WTC11 (cell line): Measurements from ENCODE around the gene DBH. TPM values are rescaled to one million over a fixed set of nuclear protein-coding genes. Genes with fewer than 3 reads are reported as not detected.

Experiments
- ATAC-seq: fragments of 200-7000 bp; cut with Tn5 transposase; 2 replicates; pipeline ENCODE4 v1.10.0; 2021; ENCODE audit warnings: mild to moderate bottlenecking, moderate library complexity
- CTCF ChIA-PET: fragments of 300-600 bp; sonication (Branson Sonifier 250); formaldehyde crosslinking; loops from one replicate; lab custom pipeline; 2021; ENCODE audit warnings: antibody characterized with exemption; lab: Charles Lee
- POLR2A ChIA-PET: fragments of 350-600 bp; sonication (Branson Sonifier 250); formaldehyde crosslinking; loops from one replicate; lab custom pipeline; 2021; ENCODE audit warnings: antibody characterized with exemption; lab: Charles Lee
- DNase-seq: peaks from one replicate; pipeline ENCODE4 v3.0.0; 2021; ENCODE audit warnings: low spot score
- H3K27ac Mint-ChIP-seq: 2 replicates; pipeline ENCODE4 v1.8.0; 2021; ENCODE audit warnings: mixed read lengths
- H3K27me3 Mint-ChIP-seq: 2 replicates; pipeline ENCODE4 v1.8.0; 2021; ENCODE audit warnings: low read depth, mild to moderate bottlenecking, moderate library complexity, mixed read lengths
- H3K36me3 Mint-ChIP-seq: 2 replicates; pipeline ENCODE4 v1.8.0; 2021; ENCODE audit warnings: mixed read lengths
- H3K4me1 Mint-ChIP-seq: 2 replicates; pipeline ENCODE4 v1.8.0; 2022; ENCODE audit warnings: mixed read lengths
- H3K4me3 Mint-ChIP-seq: 2 replicates; pipeline ENCODE4 v1.8.0; 2021; ENCODE audit warnings: mild to moderate bottlenecking, moderate library complexity, mixed read lengths
- H3K9me3 Mint-ChIP-seq: 2 replicates; pipeline ENCODE4 v1.8.0; 2021; ENCODE audit warnings: mixed read lengths
- ATF1 ChIP-seq: sonication (generic); formaldehyde crosslinking; IDR thresholded peaks from 2 replicates; pipeline ENCODE4 v1.8.1; 2023; ENCODE audit warnings: mild to moderate bottlenecking, moderate library complexity, missing genetic modification reagents
- E2F4 ChIP-seq: sonication (generic); formaldehyde crosslinking; IDR thresholded peaks from 2 replicates; pipeline ENCODE4 v1.8.1; 2022; ENCODE audit warnings: low read depth, mild to moderate bottlenecking, moderate library complexity, missing genetic modification reagents, borderline replicate concordance
- E2F5 ChIP-seq: sonication (generic); formaldehyde crosslinking; IDR thresholded peaks from 2 replicates; pipeline ENCODE4 v1.8.1; 2022; ENCODE audit warnings: mild to moderate bottlenecking, moderate library complexity, missing genetic modification reagents
- ERG ChIP-seq: fragments of 250-450 bp; sonication (Bioruptor Pico); IDR thresholded peaks from 2 replicates; pipeline ENCODE4 v1.8.0; 2021; ENCODE audit warnings: mild to moderate bottlenecking
- FOXJ3 ChIP-seq: sonication (generic); formaldehyde crosslinking; IDR thresholded peaks from 2 replicates; pipeline ENCODE4 v1.9.0; 2021; ENCODE audit warnings: missing genetic modification reagents, mild to moderate bottlenecking, borderline replicate concordance
- FOXP4 ChIP-seq: sonication (generic); formaldehyde crosslinking; IDR thresholded peaks from 2 replicates; pipeline ENCODE4 v1.8.0; 2022; ENCODE audit warnings: mild to moderate bottlenecking, missing genetic modification reagents
- IRF2 ChIP-seq: sonication (generic); formaldehyde crosslinking; IDR thresholded peaks from 2 replicates; pipeline ENCODE4 v1.8.0; 2022; ENCODE audit warnings: low read depth, missing genetic modification reagents, borderline replicate concordance
- NFE2L1 ChIP-seq: sonication (generic); formaldehyde crosslinking; IDR thresholded peaks from 2 replicates; pipeline ENCODE4 v1.8.1; 2023; ENCODE audit warnings: missing genetic modification reagents
- NR2C2 ChIP-seq: sonication (generic); formaldehyde crosslinking; IDR thresholded peaks from 2 replicates; pipeline ENCODE4 v1.8.0; 2022; ENCODE audit warnings: mild to moderate bottlenecking, missing genetic modification reagents
- PRRX2 ChIP-seq: fragments of 250-450 bp; sonication (Bioruptor Pico); IDR thresholded peaks from 2 replicates; pipeline ENCODE4 v1.8.0; 2021; ENCODE audit warnings: mild to moderate bottlenecking
- SOX15 ChIP-seq: fragments of 250-450 bp; sonication (Bioruptor Pico); IDR thresholded peaks from 2 replicates; pipeline ENCODE4 v1.9.0; 2021; ENCODE audit warnings: mild to moderate bottlenecking
- STAT6 ChIP-seq: sonication (generic); formaldehyde crosslinking; conservative IDR thresholded peaks from 2 replicates; pipeline ENCODE4 v1.8.1; 2023; ENCODE audit warnings: mild to moderate bottlenecking, low read depth, missing genetic modification reagents, moderate library complexity
- ZNF138 ChIP-seq: sonication (generic); formaldehyde crosslinking; conservative IDR thresholded peaks from 2 replicates; pipeline ENCODE4 v1.8.1; 2022; ENCODE audit warnings: mild to moderate bottlenecking, moderate library complexity, missing genetic modification reagents
- ZNF423 ChIP-seq: fragments of 250-450 bp; sonication (Bioruptor Pico); IDR thresholded peaks from 2 replicates; pipeline ENCODE4 v2.1.2; 2022; ENCODE audit warnings: mild to moderate bottlenecking, moderate library complexity
- ZNF671 ChIP-seq: fragments of 250-450 bp; sonication (Bioruptor Pico); IDR thresholded peaks from 2 replicates; pipeline ENCODE4 v1.8.0; 2021; ENCODE audit warnings: mild to moderate bottlenecking
- total RNA-seq: library from RNA; stranded (reverse); gene quantifications from 3 replicates; pipeline ENCODE4 v1.2.3, GENCODE V29; 2021

DBH gene
- total RNA-seq, 1 experiment from 2014 or later = 0.24 TPM

- Mint-ChIP-seq H3K36me3 (no peaks in the 10 kb centered on the region), H3K4me1 (peaks cover 15% of the 10 kb centered on the region), H3K4me3 (no peak overlapping the region), H3K9me3 (no peaks in the 10 kb centered on the region), H3K27ac (no peak overlapping the region), H3K27me3 (no peaks in the 10 kb centered on the region)
- TF ChIP-seq ERG (CRISPR knock-in tag) (no peak), NR2C2 (CRISPR knock-in tag) (no peak), ZNF138 (CRISPR knock-in tag) (no peak), ATF1 (CRISPR knock-in tag) (no peak), NFE2L1 (CRISPR knock-in tag) (no peak), ZNF423 (CRISPR knock-in tag) (no peak), FOXJ3 (no peak), STAT6 (CRISPR knock-in tag) (no peak), ZNF671 (CRISPR knock-in tag) (no peak), FOXP4 (CRISPR knock-in tag) (no peak), SOX15 (CRISPR knock-in tag) (no peak)
- ATAC-seq (no peak), DNase-seq (no peak)
- ChIA-PET CTCF (no interaction called here), POLR2A (no interaction called here)
Measured at GRCh38 chr9:133641396-133641655, 5.2 kb downstream of the DBH start.

GRCh38 chr9:133641861-133642595 lies 5.9 kb downstream of the DBH start:
- Mint-ChIP-seq H3K36me3 (no peaks in the 10 kb centered on the region), H3K27ac (no peak overlapping the region; the same call in 1 of the 2 replicates)

More at GRCh38 chr9:133641861-133642595, 5.9 kb downstream of the DBH start:
- Mint-ChIP-seq H3K9me3 (no peaks in the 10 kb centered on the region), H3K4me1 (peaks cover 15% of the 10 kb centered on the region), H3K27me3 (no peaks in the 10 kb centered on the region), H3K4me3 (no peak overlapping the region)
- ChIA-PET POLR2A (no interaction called here), CTCF (interaction anchor here (1.1 to 1.5 kb wide), 2 partner anchors 140 to 182 kb away, joined by 3 to 4 read pairs; partner anchors contain the start of gene CACFD1)
- DNase-seq (no peak), ATAC-seq (no peak)
- TF ChIP-seq E2F5 (no peak), E2F4 (CRISPR knock-in tag) (no peak), IRF2 (no peak), PRRX2 (CRISPR knock-in tag) (no peak)
